ENCODE data around the gene CNTN6.

DNA sequence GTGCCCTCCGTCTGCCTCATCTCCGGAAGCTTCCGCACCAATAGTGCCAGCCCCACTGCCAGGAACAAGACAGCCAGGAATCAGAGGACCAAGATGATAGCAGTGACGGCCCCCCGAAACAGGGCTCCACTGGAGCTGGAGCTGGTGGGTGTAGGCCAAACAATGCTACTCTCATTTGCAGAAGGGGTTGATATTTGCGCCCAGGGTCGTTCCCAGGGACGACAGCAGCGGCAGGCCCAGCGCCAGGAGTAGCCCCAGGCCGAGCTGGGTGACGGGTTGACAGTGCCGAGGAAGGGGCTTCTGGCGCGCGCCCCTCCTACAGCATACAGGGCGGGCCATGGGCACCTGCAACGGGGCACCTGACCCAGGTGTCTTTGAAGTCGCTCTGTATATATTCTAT is 301.4 kb downstream of the CNTN6 start:
- TF ChIP-seq, protein P1, sequence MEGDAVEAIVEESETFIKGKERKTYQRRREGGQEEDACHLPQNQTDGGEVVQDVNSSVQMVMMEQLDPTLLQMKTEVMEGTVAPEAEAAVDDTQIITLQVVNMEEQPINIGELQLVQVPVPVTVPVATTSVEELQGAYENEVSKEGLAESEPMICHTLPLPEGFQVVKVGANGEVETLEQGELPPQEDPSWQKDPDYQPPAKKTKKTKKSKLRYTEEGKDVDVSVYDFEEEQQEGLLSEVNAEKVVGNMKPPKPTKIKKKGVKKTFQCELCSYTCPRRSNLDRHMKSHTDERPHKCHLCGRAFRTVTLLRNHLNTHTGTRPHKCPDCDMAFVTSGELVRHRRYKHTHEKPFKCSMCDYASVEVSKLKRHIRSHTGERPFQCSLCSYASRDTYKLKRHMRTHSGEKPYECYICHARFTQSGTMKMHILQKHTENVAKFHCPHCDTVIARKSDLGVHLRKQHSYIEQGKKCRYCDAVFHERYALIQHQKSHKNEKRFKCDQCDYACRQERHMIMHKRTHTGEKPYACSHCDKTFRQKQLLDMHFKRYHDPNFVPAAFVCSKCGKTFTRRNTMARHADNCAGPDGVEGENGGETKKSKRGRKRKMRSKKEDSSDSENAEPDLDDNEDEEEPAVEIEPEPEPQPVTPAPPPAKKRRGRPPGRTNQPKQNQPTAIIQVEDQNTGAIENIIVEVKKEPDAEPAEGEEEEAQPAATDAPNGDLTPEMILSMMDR (conservative IDR thresholded peaks at IDR 0.05; ENCODE audit: low read length): no peak
- no peak for TF ChIP-seq EZH2phosphoT487 (IDR thresholded peaks at IDR 0.05; ENCODE audit: borderline replicate concordance)
